Endothelial cell of umbilical vein (primary cell): Measurements from ENCODE around the gene NAPB. TPM values are rescaled to one million over a fixed set of nuclear protein-coding genes. Genes with fewer than 3 reads are reported as not detected.

ENCODE experiments used
- BruUV-seq: library from RNA; stranded (reverse); fragments of 400-500 nt; replicated peaks from 2 replicates; lab custom pipeline; 2021; lab: Mats Ljungman, UMichigan
- CTCF ChIA-PET: fragments of 300-600, 350-600 bp; sonication (Branson Sonifier 250); formaldehyde crosslinking; loops from one replicate; lab custom pipeline; 2021; ENCODE audit warnings: antibody characterized with exemption, inconsistent platforms; lab: Charles Lee
- POLR2A ChIA-PET: fragments of 300-600, 350-600 bp; sonication (Branson Sonifier 250); formaldehyde crosslinking; loops from one replicate; lab custom pipeline; 2021; ENCODE audit warnings: antibody characterized with exemption, inconsistent platforms; lab: Charles Lee
- DNase-seq: peaks from one replicate; pipeline ENCODE4 v3.0.0-alpha.2; 2011; ENCODE audit warnings: low read depth, low spot score
- FAIRE-seq: peaks from 2 replicates; lab custom pipeline; 2011; peaks lifted over from hg19 to GRCh38; lab: Jason Lieb, UNC
- H2AFZ ChIP-seq: 2 replicates; pipeline ENCODE4 v1.6.0; 2012; ENCODE audit warnings: low read depth, low read length, control low read depth, inconsistent platforms
- H3K27ac ChIP-seq: 2 replicates; pipeline ENCODE4 v1.5.1; 2011; ENCODE audit warnings: low read depth, mild to moderate bottlenecking, control low read depth, low read length, moderate library complexity; ENCODE audit not compliant: insufficient read depth
- H3K27me3 ChIP-seq, 2 experiments: 2 replicates each; pipeline versions ENCODE4 v1.6.0 to v1.6.1; 2011; ENCODE audit warnings: low read length in 2 of 2, mixed read lengths in 1 of 2; ENCODE audit not compliant: control insufficient read depth in 2 of 2, insufficient read depth in 2 of 2
- H3K36me3 ChIP-seq, 2 experiments: 2 replicates in 1 of 2; 3 replicates in 1 of 2; pipeline ENCODE4 v1.5.1; 2011; ENCODE audit warnings: low read length in 2 of 2, mild to moderate bottlenecking in 1 of 2, moderate library complexity in 1 of 2; ENCODE audit not compliant: control insufficient read depth in 2 of 2, insufficient read depth in 2 of 2; ENCODE audit errors: extremely low read depth in 1 of 2
- H3K4me1 ChIP-seq: 3 replicates; pipeline ENCODE4 v1.5.1; 2011; ENCODE audit warnings: mild to moderate bottlenecking, low read length; ENCODE audit not compliant: control insufficient read depth, insufficient read depth; ENCODE audit errors: extremely low read depth
- H3K4me2 ChIP-seq: 2 replicates; pipeline ENCODE4 v1.6.1; 2011; ENCODE audit warnings: low read length, control low read depth, mixed read lengths; ENCODE audit not compliant: insufficient read depth
- H3K4me3 ChIP-seq, 3 experiments: fragments of 200-600 bp in 1 of 3; sonication (generic), shearing (Covaris generic) in 1 of 3; replicated peaks in 1 of 3; 2 replicates each; pipeline ENCODE4 v1.5.1; 2011 to 2016; ENCODE audit warnings: control low read depth in 3 of 3, low read length in 3 of 3, mild to moderate bottlenecking in 2 of 3, inconsistent platforms in 1 of 3, low read depth in 1 of 3, moderate library complexity in 1 of 3; ENCODE audit not compliant: insufficient read depth in 1 of 3
- H3K79me2 ChIP-seq: 2 replicates; pipeline ENCODE4 v1.6.0; 2012; ENCODE audit warnings: low read length, inconsistent platforms; ENCODE audit not compliant: control insufficient read depth, insufficient read depth
- H3K9ac ChIP-seq: replicated peaks from 2 replicates; pipeline ENCODE3; 2011; ENCODE audit warnings: low read length, control low read depth; ENCODE audit not compliant: insufficient read depth; ENCODE audit errors: extremely low read depth
- H3K9me1 ChIP-seq: replicated peaks from 3 replicates; pipeline ENCODE4 v1.6.0; 2011; ENCODE audit warnings: mild to moderate bottlenecking, low read length; ENCODE audit not compliant: control insufficient read depth, insufficient read depth; ENCODE audit errors: extremely low read depth
- H3K9me3 ChIP-seq: replicated peaks from 2 replicates; pipeline ENCODE4 v1.5.1; 2012; ENCODE audit warnings: low read length, inconsistent platforms; ENCODE audit not compliant: control insufficient read depth, insufficient read depth
- H4K20me1 ChIP-seq: replicated peaks from 2 replicates; pipeline ENCODE3; 2011; ENCODE audit warnings: mild to moderate bottlenecking, low read length; ENCODE audit not compliant: control insufficient read depth, insufficient read depth; ENCODE audit errors: extremely low read depth
- CTCF ChIP-seq, 2 donors: IDR thresholded peaks; 1 replicate in 1 of 2; 2 replicates in 1 of 2; pipeline ENCODE4 v1.5.1; 2011; ENCODE audit warnings: low read length in 2 of 2, mild to moderate bottlenecking in 2 of 2, moderate library complexity in 2 of 2, control low read depth in 1 of 2, inconsistent platforms in 1 of 2, low read depth in 1 of 2; ENCODE audit not compliant: insufficient read depth in 1 of 2; ENCODE audit errors: extremely low read depth in 1 of 2
- EZH2 ChIP-seq: IDR thresholded peaks from 2 replicates; pipeline ENCODE4 v1.6.1; 2012; ENCODE audit warnings: borderline replicate concordance, low read depth, mild to moderate bottlenecking, moderate library complexity, low read length, inconsistent platforms; ENCODE audit not compliant: severe bottlenecking
- FOS ChIP-seq: IDR thresholded peaks from 2 replicates; pipeline ENCODE4 v1.6.1; 2011; ENCODE audit warnings: mild to moderate bottlenecking, low read length, moderate library complexity, borderline replicate concordance; ENCODE audit not compliant: insufficient read depth
- GATA2 ChIP-seq: IDR thresholded peaks from 2 replicates; pipeline ENCODE4 v1.7.0; 2011; ENCODE audit warnings: low read depth, mild to moderate bottlenecking, moderate library complexity, mixed read lengths, low read length; ENCODE audit not compliant: insufficient read length, insufficient read depth
- JUN ChIP-seq: IDR thresholded peaks from 2 replicates; pipeline ENCODE4 v1.6.1; 2011; ENCODE audit warnings: borderline replicate concordance, low read depth; ENCODE audit not compliant: insufficient read length, insufficient read depth
- MAX ChIP-seq: IDR thresholded peaks from 2 replicates; pipeline ENCODE4 v1.6.1; 2011; ENCODE audit not compliant: insufficient read depth, insufficient read length
- MYC ChIP-seq: IDR thresholded peaks from one replicate; pipeline ENCODE4 v1.6.1; 2011; ENCODE audit warnings: mild to moderate bottlenecking, low read depth, low read length
- POLR2A ChIP-seq: IDR thresholded peaks from 2 replicates; pipeline ENCODE4 v1.6.1; 2012; ENCODE audit warnings: low read depth, mild to moderate bottlenecking, control low read depth, low read length
- POLR2AphosphoS5 ChIP-seq: IDR thresholded peaks from 2 replicates; pipeline ENCODE4 v1.6.1; 2012; ENCODE audit warnings: low read depth, mild to moderate bottlenecking, control low read depth, low read length, moderate library complexity; ENCODE audit not compliant: insufficient read depth
- dilution Hi-C: fragments of 300-500 bp; cut with MboI; formaldehyde crosslinking; loops from one replicate; pipeline ENCODE4 v1.15.0; 2019; ENCODE audit warnings: low sequenced_read_pairs; ENCODE audit not compliant: extremely low pct_ligation_motif_present
- intact Hi-C: fragments of 100-400 bp; cut with micrococcal nuclease; formaldehyde crosslinking; loops from one replicate; pipeline ENCODE4 v1.10.0; 2022
- polyA plus RNA-seq, 4 experiments: library from polyadenylated mRNA; depleted of rRNA in 3 of 4; stranded (reverse) in 3 of 4; unstranded in 1 of 4; fragments of >200 nt; gene quantifications; 2 replicates each; pipeline versions ENCODE4 v1.2.1 to v1.2.3, GENCODE V29; 2011 to 2012; ENCODE audit warnings: missing spikeins in 1 of 4
- total RNA-seq: library from RNA; stranded (reverse); gene quantifications from 2 replicates; pipeline ENCODE4 v1.2.3, GENCODE V29; 2021

NAPB gene
- total and polyA plus RNA-seq, 2 donors (not counting 3 experiments of a cell fraction or from before 2014, with no cell fraction given) = 4.7 to 10.1 TPM

- ChIA-PET CTCF (interaction anchor here (2.1 kb wide), 1 partner anchor 9 kb away, joined by 10 read pairs; no protein-coding TSS in a partner anchor), POLR2A (no interaction called here)
- Histone ChIP-seq H2AFZ (no peak overlapping the region), H3K4me3 (no peak overlapping the region), H3K4me2 (no peak overlapping the region), H3K9ac (no peak overlapping the region), H3K9me3 (no peaks in the 10 kb centered on the region), H3K36me3 (no peaks in the 10 kb centered on the region), H3K27me3 (no peaks in the 10 kb centered on the region), H3K4me1 (no peaks in the 10 kb centered on the region), H3K79me2 (no peaks in the 10 kb centered on the region), H3K9me1 (no peaks in the 10 kb centered on the region), H3K27ac (no peak overlapping the region), H4K20me1 (no peaks in the 10 kb centered on the region)
- TF ChIP-seq POLR2AphosphoS5 (no peak), JUN (no peak), MYC (no peak), CTCF (IDR thresholded peaks at IDR 0.05; ENCODE audit: extremely low read depth in 1 of 2, insufficient read depth in 1 of 2, low read depth in 1 of 2, low read length in 2 of 2) (no peak), MAX (no peak), FOS (no peak), EZH2 (no peak), POLR2A (no peak), GATA2 (no peak)
- intact Hi-C loops (no loop called here), dilution Hi-C loops (no loop called here)
- FAIRE-seq = no peak
- BruUV-seq = no TSS peak
- DNase-seq = no peak
Measured at GRCh38 chr20:23451956-23452487, 30.7 kb upstream of the NAPB start.
